NCI-H1092 treated with DMSO at 0.1 percent for 48 hours (cell line): ENCODE measurements around the gene GJC2.
A peak's percentile ranks its signal among the peaks of the same experiment; 100 is the strongest.

Experiments
- DNase-seq: peaks from one replicate; lab custom pipeline; 2025; lab: John Stamatoyannopoulos, UW

The GJC2 gene

DNA sequence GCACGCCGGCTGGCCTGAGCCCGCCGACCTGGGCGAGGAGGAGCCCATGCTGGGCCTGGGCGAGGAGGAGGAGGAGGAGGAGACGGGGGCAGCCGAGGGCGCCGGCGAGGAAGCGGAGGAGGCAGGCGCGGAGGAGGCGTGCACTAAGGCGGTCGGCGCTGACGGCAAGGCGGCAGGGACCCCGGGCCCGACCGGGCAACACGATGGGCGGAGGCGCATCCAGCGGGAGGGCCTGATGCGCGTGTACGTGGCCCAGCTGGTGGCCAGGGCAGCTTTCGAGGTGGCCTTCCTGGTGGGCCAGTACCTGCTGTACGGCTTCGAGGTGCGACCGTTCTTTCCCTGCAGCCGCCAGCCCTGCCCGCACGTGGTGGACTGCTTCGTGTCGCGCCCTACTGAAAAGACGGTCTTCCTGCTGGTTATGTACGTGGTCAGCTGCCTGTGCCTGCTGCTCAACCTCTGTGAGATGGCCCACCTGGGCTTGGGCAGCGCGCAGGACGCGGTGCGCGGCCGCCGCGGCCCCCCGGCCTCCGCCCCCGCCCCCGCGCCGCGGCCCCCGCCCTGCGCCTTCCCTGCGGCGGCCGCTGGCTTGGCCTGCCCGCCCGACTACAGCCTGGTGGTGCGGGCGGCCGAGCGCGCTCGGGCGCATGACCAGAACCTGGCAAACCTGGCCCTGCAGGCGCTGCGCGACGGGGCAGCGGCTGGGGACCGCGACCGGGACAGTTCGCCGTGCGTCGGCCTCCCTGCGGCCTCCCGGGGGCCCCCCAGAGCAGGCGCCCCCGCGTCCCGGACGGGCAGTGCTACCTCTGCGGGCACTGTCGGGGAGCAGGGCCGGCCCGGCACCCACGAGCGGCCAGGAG, 8.6 kb downstream of the GJC2 start:
- no peak for DNase-seq

DNA sequence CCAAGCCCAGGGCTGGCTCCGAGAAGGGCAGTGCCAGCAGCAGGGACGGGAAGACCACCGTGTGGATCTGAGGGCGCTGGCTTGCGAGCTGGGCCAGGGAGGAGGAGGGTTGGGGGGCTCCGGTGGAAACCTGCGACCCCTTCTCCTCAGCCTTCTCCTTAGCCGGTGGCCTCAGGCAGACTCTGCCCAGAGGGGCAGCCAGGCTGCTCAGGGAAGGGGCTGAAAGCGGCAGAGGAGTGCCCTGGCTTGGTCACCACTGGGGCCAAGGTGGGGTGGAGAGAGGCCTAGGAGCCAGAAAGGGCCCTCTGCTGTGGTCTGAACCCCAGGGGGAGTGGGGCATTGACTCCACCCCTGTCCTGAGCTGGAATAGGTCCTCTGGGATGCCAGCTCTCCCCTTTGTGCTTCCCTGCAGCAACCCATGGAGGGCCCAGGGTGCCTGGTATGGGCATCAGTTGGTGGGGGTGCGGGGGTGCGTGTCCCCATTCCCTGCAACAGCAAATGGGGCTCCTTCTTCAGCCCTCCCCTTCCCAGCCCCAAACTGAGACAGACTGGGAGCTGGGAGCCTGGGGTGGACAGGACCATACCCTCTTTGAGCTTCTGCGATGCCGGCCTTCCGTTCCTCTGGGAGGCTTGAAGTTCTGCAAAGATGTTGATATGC, 9.4 kb downstream of the GJC2 start:
- no peak for DNase-seq

DNA sequence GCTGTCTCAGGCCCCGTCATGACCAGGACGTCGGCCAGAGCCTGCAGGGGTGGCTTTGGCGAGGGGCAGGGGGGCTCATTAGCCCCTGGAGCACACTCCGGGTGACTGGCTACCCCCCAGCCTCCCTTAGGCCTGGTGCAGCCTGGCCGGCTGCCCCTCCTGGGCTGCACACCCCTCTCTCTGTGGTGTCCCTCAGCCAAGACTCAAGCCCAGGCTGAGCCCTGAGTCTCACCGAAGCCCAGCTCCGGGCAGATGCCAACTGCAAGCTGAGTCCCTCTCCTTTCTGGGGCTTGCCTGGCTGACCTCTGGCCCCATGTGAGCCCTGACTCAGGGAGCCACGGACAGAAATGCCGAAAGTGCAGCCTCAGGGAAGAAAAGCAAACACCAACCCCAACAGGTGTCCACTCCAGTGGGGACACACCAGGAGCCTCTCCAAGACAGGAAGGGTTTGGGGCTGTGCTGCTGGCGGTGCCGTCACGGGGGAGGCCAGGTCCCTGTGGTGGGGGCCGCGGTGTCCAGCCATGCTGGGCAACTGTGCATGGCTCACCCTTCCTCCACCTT, 10.6 kb downstream of the GJC2 start:
- no peak for DNase-seq

DNA sequence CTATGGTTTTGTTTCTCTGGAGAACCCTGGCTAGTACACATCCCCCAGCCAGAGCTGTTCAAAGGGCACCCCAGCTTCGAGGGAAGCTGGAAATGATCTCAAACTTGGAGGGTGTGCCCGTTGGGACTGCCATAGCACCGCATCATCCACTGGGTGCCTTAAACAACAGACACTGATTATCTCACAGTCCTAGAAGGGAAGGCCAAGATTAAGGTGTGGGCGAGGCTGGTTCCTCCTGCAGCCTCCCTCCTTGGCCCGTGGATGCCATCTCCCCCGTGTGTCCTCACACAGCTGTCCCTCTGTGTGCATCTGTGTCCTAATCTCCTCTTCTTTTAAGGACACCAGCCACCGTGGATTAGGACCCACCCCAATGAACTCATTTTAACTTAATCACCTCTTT, 11.6 kb downstream of the GJC2 start:
- no peak for DNase-seq

DNA sequence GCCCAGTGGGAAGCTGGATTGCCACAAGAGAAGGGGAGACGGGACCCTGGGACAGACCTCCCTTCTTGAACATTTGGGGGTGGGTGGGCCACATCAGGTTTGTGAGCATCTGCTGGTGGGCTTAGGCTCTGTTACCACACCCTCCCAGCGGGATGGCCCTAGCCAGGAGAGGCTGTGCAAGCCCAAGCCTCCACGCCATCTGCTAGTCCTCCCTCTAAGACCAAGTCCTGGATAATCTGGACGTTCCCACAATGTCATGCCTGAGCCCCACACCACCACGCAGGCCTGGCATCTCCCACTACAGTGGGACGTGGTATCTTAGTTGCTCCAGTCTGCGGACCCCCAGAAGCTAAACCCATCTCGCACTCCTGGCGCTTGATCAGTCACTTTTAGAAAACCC, 12.1 kb downstream of the GJC2 start:
- no peak for DNase-seq

DNA sequence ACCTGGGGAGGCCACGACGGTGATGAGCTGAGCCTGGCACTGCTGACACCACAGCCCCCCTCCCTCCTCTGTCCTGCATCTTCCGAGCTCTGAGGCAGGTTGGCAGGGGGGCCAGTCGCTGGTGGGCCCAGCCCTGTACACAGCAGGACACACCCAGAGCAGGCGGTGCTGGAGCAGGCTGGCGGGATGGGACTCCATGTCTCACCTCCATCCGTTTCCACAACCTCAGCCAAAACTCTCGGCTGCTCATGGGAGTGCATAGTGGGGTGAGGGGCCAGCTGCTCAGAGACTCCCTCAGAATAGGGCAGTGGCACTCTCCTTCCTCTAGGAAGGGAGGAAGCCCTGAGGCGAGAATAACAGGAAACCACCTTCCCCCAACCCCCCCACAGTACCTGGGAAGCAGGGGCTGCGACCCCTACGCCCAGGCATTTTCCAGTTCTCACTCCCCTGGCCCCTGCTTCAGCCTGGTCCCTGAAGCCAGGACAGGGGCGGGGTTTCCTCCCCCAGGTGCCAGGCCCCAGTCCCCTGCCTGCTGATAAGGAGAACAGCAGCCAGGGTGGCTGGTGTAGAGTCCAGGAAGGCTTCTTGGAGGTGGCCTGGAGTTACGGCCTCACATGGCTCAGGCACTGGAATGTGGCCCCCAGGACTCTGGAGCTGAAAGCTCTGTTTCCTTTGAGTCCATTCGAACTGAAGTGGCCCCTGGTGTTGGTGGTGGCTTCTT, 12.7 kb downstream of the GJC2 start:
- DNase-seq: no peak

DNA sequence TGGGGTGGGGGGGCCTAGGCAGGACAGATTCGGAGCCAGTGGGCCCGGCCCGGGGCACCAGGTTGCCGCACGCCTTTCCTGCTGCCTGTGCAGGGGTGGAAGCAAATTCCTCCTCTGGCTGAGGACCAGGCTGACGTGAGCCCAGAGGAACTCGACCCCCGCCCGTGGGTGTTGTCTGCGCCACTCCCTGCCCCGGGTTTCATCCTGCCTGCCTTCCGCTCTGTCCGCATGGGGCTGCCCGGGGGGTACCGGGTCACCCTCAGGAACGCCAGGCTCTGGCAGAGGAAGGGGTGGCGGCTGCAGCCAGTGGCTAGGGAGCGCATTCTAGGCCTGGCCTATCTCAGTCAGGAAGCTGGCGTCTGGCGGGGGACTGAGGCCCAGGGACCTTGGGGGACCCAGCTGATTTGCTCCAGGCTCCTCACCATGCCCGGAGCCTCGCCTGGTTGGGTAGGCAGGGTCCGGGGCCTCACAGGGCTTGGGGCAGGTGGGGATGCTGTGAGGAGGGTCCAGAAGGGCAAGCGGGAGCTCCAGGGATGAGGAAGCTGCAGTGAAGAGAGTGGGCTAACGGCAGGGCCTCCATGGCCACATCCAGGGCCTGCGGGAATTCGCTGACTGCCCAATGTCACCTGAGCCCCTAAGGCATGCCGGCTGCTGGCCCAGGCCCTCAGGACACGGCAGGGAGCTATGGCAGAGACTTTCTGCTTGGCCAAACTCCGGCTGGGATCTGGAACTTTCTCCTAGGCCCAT, 13.4 kb downstream of the GJC2 start:
- DNase-seq: no peak

DNA sequence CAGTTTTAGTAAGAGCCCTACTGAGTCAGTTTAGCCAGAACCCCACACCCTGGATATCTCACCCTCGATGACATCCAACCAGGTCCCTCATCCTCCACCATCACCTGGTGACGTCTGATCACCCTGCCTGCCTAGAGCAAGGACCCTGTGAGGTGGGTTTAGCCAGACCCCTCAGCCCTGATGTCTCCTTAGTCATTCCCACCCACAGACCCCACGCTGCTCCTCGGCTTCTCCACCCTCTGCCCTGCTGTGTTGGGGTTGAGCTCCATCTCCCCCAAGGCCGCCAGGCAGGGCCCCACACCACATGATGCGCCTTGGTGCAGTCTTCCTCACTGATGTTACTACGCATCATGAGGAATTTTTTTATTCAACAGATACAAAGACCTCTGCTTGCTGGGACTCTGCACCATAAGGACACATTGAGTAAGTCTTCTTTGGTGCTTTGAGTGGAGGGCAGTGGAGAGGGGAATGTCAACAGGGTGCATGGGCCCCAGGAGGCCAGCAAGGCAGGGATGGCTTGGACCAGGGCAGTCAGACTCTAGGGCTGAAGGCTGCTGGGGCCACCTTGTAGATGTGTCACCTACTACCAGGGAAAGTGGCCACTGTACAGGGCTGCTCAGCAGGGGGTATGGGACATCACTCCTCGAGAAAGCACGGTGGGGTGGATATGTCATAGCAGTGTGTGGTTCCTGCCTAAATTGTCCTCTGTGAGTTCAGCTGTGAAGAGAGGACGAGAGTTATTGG, 14.2 kb downstream of the GJC2 start:
- no peak for DNase-seq

DNA sequence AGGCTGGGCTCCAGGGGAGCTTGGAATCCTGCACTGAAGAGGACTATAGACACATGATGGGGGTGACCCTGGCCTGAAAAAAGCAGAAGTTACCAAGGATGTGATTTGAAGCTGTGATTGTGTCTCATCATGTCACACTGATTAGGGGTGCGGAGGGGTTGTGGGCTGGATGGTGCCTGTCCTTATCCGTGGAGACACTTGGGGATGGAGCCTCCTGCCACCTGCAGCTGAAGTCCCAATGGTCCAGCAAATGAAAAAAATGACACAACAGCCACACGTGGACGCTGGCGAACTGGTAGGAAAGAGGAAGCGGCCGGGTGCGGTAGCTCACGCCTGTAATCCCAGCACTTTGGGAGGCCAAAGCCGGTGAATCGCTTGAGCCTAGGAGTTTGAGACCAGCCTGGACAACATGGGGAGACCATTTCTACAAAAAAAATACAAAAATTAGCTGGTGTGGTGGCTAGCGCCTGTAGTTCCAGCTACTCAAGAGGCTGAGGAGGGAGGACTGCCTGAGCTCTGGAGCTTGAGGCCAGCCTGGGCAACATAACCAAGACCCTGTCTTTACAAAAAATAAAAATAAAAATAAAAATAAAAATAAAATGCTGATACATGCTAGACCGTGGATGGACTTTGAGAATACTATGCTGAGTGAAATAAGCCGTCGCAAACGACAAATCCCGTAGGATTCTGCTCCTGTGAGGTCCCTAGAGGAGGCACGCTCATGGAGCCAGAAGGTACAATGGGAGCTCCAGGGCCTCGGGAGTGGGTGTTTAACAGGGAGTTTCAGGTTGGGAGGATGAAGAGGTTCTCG, 15.0 kb downstream of the GJC2 start:
- no peak for DNase-seq

DNA sequence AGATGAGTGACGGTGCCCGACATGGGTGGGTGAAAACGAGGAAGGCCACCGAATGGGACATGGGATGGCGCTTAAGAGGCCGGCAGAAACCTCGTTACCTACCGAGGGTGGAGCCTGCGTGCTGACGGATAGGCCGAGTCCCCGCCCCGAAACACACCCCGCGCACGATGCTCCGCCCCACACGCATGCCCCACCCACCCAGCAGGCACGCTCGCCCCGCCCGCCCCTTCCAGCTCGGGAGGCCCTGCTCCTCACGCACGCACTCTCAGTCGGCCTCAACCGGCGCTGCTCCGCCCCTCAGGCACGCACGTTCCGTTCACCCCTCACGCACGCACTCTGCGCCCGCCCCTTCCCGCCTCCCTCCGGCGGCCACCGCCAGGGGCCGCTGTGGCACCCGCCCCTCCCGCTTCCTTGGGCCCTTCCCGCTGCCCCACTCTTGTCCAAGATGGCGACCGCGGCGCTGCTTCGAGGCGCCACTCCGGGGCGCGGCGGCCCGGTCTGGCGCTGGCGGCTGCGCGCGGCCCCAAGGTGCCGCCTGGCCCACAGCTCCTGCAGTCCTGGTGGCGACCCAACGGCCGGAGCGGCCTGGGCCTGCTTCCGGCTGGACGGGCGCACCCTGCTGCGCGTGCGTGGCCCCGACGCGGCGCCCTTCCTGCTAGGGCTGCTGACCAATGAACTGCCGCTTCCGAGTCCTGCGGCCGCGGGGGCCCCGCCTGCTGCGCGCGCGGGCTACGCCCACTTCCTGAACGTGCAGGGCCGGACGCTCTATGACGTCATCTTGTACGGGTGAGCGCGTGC, 15.8 kb downstream of the GJC2 start, which contains the start of gene IBA57:
Gene IBA57, plus strand, starts transcription at position 433 of the 798 bp plus-strand sequence. Its CDS starts 13 bp downstream, at position 446.
- DNase-seq: peak; percentile 99

DNA sequence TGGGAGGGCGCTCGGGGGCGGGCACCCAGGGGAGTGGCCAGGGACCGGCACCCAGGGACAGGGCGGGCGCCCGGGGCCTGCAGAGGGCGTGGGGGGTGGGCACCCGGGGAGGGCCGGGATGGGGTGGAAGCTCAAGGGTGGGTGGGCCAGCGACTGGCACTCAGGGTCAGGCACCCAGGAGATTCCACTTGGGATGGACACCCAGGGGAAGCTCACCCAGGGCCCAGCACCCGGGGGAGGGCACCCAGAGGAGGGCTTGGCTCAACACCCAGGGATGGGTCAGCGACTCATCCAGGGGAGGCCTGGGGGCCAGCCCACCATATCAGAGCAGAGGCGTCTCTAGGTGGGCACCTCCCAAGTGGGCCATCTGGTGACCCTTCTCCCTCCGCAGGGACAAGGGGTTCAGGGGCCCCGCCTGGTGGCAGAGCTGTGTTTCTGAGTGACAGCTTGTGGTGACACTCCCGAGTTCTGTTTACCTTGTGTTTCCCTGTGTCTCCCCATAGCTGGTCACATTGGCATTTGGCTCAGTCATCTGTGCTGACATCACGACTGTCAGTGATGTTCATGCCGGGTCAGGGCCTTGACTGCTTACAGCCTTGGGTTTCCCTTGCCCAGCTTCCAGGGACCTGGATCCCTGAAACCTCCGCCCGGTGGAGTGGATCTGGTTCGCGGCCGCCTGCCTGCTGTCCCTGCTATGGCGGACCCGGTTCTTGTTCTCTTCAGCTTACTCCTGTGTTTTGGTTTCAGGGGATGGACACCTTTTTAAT, 16.6 kb downstream of the GJC2 start:
- peak; percentile 72 for DNase-seq

DNA sequence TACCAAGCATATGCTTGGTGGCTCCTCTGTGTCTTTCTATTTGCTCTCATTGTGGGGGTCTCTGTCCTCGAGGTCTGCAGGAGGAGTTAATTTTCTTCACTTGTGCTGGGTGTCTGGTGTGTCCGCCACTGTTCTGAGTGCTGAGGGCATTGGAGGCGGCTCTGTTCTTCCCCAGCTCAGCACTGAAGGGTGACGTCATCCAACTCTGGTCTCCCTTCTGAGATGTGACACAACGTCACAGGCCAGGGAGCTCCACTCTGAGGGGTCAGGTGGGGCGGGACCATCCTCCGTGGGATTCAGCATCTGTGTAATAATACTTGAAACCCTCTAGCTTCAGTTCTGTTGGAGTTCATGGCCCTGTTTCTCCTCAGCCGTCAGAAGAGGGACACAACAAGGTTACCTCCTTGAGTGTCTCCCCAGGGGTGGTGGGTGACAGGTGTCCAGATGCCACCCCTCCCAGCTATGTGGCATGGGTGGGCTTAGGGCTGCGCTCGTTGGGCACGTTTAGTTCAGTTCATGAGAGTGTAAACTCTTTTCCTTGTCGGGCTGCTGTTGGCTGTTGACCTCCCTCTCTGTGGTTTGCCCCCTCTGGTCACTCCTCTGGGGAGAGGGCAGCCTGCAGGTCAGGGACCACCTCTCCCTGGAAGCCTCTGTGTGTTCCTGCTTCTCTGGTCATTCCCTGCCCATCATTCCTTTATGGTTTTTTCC, 19.0 kb downstream of the GJC2 start:
- no peak for DNase-seq

DNA sequence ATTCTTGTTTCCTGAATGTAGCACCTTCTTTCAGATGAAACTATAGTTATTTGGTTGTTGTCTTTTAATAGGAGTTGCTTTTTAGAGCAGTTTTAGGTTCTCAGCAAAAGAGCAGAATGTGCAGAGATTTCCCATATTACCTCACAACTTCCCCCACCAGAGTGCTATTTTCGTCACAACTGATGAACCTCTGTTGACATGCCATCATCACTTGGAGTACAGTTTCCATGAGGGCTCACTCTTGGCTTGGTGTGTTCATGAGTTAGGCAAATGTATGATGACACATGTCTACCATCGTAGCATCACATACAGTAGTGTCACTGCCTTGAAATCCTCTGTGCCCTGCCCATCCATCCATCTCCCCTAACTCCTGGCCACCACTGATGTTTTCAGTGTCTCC, 19.6 kb downstream of the GJC2 start:
- no peak for DNase-seq

DNA sequence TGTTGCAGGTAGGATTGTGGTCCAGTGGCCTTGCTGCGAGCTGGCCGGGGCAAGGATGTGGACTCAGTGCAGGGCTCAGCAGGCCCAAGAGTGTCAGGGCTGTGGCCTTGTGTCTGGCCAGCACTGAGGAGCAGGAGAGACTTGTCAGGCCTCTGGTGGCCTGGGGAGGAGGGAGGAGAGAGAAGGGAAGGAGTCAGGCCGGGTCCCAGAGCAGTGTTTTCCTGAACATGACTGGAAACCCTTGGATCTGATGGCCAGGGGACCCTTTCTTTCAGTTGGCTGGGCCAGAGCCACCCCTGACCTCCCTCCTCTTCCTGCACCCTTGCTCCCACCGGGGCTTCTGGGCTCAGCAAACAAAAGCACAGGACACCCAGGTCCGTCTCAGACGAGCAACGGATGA, 20.9 kb downstream of the GJC2 start:
- no peak for DNase-seq

DNA sequence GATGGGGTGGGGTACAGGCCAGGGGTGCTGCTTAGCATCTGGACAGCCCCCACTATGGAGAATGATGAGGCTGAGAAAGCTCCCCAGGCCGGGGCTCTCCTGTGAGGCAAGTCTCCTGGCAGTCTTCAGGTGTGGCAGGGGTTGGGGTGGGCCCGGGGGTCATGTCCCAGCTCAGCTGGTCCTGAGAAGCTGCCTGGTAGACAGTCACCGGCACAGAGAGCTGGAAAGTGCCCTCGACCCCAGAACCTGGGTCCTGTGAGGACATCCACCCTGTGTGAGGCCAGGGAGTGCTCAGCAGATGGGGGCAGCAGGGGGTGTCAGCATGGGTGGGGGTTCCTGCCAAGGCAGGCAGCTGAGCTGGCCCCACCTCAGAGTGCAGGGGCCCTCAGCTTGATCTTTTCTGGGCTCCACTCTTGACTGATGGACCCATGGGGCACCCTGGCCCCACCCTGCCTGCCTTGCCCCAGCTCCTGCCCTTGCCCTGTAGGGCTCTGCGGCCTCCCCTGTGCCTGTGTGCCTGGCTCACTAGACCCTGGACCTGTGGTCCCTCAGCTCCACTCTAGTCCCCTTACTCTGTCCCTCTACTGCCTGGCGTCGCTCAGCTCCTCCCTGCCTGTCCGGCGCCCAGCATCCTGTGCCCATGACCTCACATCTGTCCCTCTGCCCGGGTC, 21.6 kb downstream of the GJC2 start:
- DNase-seq: no peak

DNA sequence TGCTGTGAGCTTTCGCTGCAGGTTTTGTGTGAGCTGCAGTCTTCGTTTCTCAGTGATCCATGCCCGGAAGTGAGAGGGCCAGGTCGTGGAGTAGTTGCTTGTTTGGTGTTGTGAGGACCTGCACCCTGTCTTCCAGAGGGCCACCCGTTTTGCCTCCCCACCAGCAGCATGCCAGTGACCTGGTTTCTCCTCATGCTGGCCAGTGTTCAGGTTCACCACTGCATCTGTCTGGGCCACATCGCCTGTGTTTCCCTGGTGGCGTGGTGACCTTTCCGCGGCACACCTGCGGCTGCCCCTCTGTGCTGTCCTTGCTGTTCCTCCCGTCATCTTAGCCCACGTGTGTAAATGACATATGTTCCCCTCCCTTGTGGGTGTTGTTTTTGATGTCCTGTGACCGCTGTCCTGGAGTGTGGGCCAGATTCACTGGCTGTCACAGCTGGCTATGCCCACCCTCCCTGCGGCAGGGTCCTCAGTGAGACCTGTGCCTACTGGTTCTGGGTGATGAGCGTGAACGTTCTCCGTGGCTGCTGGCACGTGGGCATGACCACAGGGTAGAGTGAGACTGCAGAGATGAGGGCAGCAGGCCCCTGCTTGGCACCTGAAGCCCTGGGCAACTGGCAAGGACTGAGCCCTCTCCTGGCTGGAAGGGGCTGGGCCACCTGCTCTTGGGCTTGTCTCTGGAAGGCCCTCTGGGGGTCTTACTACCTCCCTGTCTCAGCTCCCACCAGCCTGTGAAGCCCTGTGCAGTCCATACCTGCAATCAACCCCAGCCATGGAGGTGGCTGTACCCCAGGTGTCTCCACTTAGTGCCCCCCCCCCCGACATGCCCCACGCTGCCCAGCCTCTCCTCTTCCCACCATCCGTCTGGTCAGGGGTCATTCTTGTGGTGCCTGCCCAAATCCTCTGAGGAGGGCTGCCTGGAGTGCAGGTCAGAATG, 23.1 kb downstream of the GJC2 start:
- no peak for DNase-seq
